Ascending aorta (tissue), 2 donors: ENCODE measurements around the gene FIBIN. TPM values are rescaled to one million over a fixed set of nuclear protein-coding genes. Genes with fewer than 3 reads are reported as not detected.

Experiments used
- DNase-seq, 2 donors: peaks; one replicate each; pipeline ENCODE4 v3.0.0-alpha.2; 2019; ENCODE audit warnings: low spot score in 2 of 2
- H3K27ac ChIP-seq, 2 donors: fragments of 200-600 bp; sonication (generic); one replicate each; pipeline ENCODE4 v1.5.1; 2016 to 2017; ENCODE audit warnings: mild to moderate bottlenecking in 1 of 2
- H3K27me3 ChIP-seq: fragments of 200-600 bp; sonication (generic); one replicate; pipeline ENCODE4 v1.5.1; 2017
- H3K36me3 ChIP-seq, 2 donors: fragments of 200-600 bp; sonication (generic); one replicate each; pipeline ENCODE4 v1.5.1; 2016
- H3K4me1 ChIP-seq, 2 donors: fragments of 200-600 bp; sonication (generic); one replicate each; pipeline ENCODE4 v1.5.1; 2016 to 2017; ENCODE audit warnings: mild to moderate bottlenecking in 1 of 2
- H3K4me3 ChIP-seq, 2 donors: fragments of 200-600 bp; sonication (generic); one replicate each; pipeline ENCODE4 v1.5.1; 2016 to 2017; ENCODE audit warnings: mild to moderate bottlenecking in 1 of 2
- H3K9me3 ChIP-seq, 2 donors: fragments of 200-600 bp; sonication (generic); one replicate each; pipeline ENCODE4 v1.5.1; 2016
- intact Hi-C: fragments of 100-400 bp; cut with DNase I; formaldehyde crosslinking; loops from one replicate; pipeline ENCODE4 v1.15.1; 2023
- total RNA-seq: library from RNA; depleted of rRNA; stranded (reverse); fragments of >200 nt; gene quantifications from one replicate; pipeline ENCODE4 v1.1.0, GENCODE V29; 2016
- TF ChIP-seq, protein P1 (sequence below), 3 experiments: fragments of 200-600 bp in 2 of 3; fragments of 450-650 bp in 1 of 3; sonication (generic) in 2 of 3; IDR thresholded peaks; one replicate each; pipeline ENCODE4 v1.5.1; 2016 to 2019; ENCODE audit warnings: antibody characterized with exemption in 3 of 3, mild to moderate bottlenecking in 1 of 3, moderate library complexity in 1 of 3

The FIBIN gene
- total RNA-seq, 1 donor from 2014 or later, result 59.1 TPM

- H3K4me3 ChIP-seq, result no peak within 1 kb of the TSS
- H3K4me1 ChIP-seq, result no peaks in the 10 kb centered on the region
- no peak for DNase-seq
- intact Hi-C loops, result no loop called here
- TF ChIP-seq, protein P1, sequence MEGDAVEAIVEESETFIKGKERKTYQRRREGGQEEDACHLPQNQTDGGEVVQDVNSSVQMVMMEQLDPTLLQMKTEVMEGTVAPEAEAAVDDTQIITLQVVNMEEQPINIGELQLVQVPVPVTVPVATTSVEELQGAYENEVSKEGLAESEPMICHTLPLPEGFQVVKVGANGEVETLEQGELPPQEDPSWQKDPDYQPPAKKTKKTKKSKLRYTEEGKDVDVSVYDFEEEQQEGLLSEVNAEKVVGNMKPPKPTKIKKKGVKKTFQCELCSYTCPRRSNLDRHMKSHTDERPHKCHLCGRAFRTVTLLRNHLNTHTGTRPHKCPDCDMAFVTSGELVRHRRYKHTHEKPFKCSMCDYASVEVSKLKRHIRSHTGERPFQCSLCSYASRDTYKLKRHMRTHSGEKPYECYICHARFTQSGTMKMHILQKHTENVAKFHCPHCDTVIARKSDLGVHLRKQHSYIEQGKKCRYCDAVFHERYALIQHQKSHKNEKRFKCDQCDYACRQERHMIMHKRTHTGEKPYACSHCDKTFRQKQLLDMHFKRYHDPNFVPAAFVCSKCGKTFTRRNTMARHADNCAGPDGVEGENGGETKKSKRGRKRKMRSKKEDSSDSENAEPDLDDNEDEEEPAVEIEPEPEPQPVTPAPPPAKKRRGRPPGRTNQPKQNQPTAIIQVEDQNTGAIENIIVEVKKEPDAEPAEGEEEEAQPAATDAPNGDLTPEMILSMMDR (IDR thresholded peaks at IDR 0.05), result no peak
- no peaks in the 10 kb centered on the region for H3K36me3 ChIP-seq
- peaks cover 0 to 13% of the 10 kb centered on the region in 2 donors for H3K9me3 ChIP-seq
- H3K27ac ChIP-seq, result peak within 1 kb of the TSS; percentile 9 to 42
- H3K27me3 ChIP-seq, result no peaks in the 10 kb centered on the region
Measured at GRCh38 chr11:27040302-27041115, 46.6 kb downstream of the FIBIN start, which contains the start of gene BBOX1. TSS of gene BBOX1 (plus strand) at chr11:27040815. CDS start at chr11:27055431, 14,616 bp downstream.

GRCh38 chr11:27041141-27041899 is 47.4 kb downstream of the FIBIN start:
- peak overlapping the region in 1 of 2 donors; percentile 9 for H3K27ac ChIP-seq
- H3K4me3 ChIP-seq, result no peak overlapping the region
- intact Hi-C loops, result no loop called here
- DNase-seq, result no peak
- no peaks in the 10 kb centered on the region for H3K36me3 ChIP-seq
- no peaks in the 10 kb centered on the region for H3K4me1 ChIP-seq
- TF ChIP-seq, protein P1 (IDR thresholded peaks at IDR 0.05), result no peak
- peaks cover 0 to 5% of the 10 kb centered on the region in 2 donors for H3K9me3 ChIP-seq
- no peaks in the 10 kb centered on the region for H3K27me3 ChIP-seq

Other genes with a start within 250 kb of the FIBIN start
- not detected for gene BBOX1, start 46.7 kb downstream of the FIBIN start, total RNA-seq